ENCODE results near the gene ZDHHC11B.

DNA sequence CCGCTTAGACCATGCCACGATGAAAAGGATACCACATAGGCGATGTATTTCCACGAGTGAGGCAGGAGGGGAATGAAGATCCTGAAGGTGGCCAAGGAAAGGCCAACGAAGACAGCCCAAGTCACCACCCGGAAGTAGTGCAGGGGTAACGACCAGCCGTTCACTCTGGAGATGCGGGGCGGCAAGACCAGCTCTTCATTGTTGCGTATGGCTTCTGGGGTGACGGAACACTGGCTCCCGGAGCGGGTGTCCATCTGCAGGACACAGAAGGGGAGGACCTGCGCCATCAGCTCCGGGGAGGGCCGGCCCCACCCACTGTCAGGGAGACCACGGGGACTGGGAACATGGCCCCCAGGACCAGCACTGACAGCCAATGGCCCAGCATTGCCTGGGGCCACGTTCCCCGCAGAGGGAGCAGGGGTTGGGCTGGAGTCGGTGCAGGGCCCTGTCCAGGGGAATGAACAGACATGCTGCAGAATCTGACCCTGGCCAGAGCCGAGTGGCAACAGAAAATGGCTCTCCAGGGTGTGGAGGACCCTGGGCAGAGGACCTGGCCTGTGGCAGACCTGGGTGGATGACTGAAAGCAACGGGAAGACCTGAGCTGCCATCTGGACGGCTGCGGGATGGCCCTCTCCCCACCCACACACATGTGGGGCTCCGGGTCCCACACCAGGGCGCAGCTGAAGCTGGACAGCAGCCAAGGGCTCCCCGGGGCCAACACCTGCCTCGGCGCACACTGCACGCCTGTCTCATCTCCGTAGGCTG is 17.7 kb downstream of the ZDHHC11B start:
- TF ChIP-seq, protein P1, sequence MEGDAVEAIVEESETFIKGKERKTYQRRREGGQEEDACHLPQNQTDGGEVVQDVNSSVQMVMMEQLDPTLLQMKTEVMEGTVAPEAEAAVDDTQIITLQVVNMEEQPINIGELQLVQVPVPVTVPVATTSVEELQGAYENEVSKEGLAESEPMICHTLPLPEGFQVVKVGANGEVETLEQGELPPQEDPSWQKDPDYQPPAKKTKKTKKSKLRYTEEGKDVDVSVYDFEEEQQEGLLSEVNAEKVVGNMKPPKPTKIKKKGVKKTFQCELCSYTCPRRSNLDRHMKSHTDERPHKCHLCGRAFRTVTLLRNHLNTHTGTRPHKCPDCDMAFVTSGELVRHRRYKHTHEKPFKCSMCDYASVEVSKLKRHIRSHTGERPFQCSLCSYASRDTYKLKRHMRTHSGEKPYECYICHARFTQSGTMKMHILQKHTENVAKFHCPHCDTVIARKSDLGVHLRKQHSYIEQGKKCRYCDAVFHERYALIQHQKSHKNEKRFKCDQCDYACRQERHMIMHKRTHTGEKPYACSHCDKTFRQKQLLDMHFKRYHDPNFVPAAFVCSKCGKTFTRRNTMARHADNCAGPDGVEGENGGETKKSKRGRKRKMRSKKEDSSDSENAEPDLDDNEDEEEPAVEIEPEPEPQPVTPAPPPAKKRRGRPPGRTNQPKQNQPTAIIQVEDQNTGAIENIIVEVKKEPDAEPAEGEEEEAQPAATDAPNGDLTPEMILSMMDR (IDR thresholded peaks at IDR 0.05 in 4 of 5, conservative IDR thresholded peaks at IDR 0.05 in 1 of 5): no peak
- TF ChIP-seq POLR2A (IDR thresholded peaks at IDR 0.05): no peak

All from gastrocnemius medialis (tissue), 4 donors.